Measurements from ENCODE around the gene EFR3B. TPM values are rescaled to one million over a fixed set of nuclear protein-coding genes. Genes with fewer than 3 reads are reported as not detected.

The EFR3B gene
- total RNA-seq, 1 donor from 2014 or later, result 9.0 TPM

- Histone ChIP-seq H3K9me3 (no peaks in the 10 kb centered on the region), H3K4me1 (no peaks in the 10 kb centered on the region), H3K27me3 (ENCODE audit: low read depth) (no peaks in the 10 kb centered on the region), H3K4me3 (no peak overlapping the region), H3K27ac (no peak overlapping the region), H3K36me3 (no peaks in the 10 kb centered on the region)
- no peak for ATAC-seq
- TF ChIP-seq CTCF (IDR thresholded peaks at IDR 0.05), result no peak
- intact Hi-C loops (cut with DNase I), result no loop called here
- no peak for DNase-seq
Measured at GRCh38 chr2:25029183-25029554, 12.7 kb upstream of the EFR3B start.

DNA sequence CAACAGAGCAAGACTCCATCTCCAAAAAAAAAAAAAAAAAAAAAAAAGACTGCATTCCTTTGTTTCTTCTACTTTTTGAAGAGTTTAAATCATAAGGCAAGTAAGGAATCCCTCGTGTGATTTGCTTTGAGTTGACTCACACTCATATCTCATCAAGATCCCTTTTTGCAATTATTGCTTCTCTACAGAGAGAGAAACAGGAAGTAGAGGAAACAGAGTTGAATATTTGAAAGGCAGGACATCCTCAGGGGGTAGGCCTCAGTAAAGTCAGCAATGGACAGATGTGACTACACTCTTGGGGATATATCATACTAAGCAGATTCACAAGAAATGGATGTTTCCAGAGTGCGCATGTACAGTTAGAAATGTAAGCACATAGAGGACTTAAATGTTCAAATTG lies 11.2 kb upstream of the EFR3B start:
- intact Hi-C loops (cut with DNase I), result no loop called here
- H3K27me3 ChIP-seq (ENCODE audit: low read depth), result no peaks in the 10 kb centered on the region
- ATAC-seq (no peak), DNase-seq (no peak)
- TF ChIP-seq CTCF (IDR thresholded peaks at IDR 0.05), result no peak
- no peaks in the 10 kb centered on the region for H3K4me1 ChIP-seq
- no peaks in the 10 kb centered on the region for H3K36me3 ChIP-seq
- H3K4me3 ChIP-seq, result no peak overlapping the region
- H3K9me3 ChIP-seq, result no peaks in the 10 kb centered on the region
- H3K27ac ChIP-seq, result no peak overlapping the region

- Histone ChIP-seq H3K4me1 (no peaks in the 10 kb centered on the region), H3K9me3 (no peaks in the 10 kb centered on the region), H3K27ac (no peak overlapping the region), H3K27me3 (ENCODE audit: low read depth) (no peaks in the 10 kb centered on the region), H3K36me3 (no peaks in the 10 kb centered on the region), H3K4me3 (no peak overlapping the region)
- TF ChIP-seq CTCF (IDR thresholded peaks at IDR 0.05), result no peak
- ATAC-seq (no peak), DNase-seq (no peak)
- intact Hi-C loops (cut with DNase I), result no loop called here
Measured at GRCh38 chr2:25032094-25032493, 9.8 kb upstream of the EFR3B start.

DNA sequence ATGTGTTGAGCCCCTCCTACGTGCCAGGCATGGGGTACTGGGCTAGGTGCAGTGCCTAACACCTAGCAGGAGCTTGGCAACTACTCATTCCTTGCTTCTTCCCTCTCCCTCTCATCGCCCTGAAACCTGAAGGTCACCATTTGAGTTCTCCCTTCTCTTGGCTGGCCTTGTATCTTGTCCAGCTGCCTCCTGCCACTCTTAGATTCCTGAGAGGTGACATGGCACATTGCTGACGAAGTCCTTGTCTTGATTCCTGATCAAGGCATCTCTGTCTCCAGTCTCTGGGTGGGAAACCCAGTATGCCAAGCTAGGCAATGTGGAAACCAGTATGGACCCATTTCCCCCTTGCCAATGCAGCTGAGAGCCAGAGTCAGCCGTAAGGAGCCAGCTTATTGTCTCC lies 9.0 kb upstream of the EFR3B start:
- Histone ChIP-seq H3K27ac (no peak overlapping the region), H3K4me1 (no peaks in the 10 kb centered on the region), H3K9me3 (no peaks in the 10 kb centered on the region), H3K36me3 (no peaks in the 10 kb centered on the region), H3K27me3 (ENCODE audit: low read depth) (no peaks in the 10 kb centered on the region), H3K4me3 (no peak overlapping the region)
- ATAC-seq (no peak), DNase-seq (no peak)
- intact Hi-C loops (cut with DNase I), result no loop called here
- no peak for TF ChIP-seq CTCF (IDR thresholded peaks at IDR 0.05)

- no peak for TF ChIP-seq CTCF (IDR thresholded peaks at IDR 0.05)
- Histone ChIP-seq H3K4me3 (no peak overlapping the region), H3K36me3 (no peaks in the 10 kb centered on the region), H3K4me1 (no peaks in the 10 kb centered on the region), H3K27ac (no peak overlapping the region), H3K27me3 (ENCODE audit: low read depth) (no peaks in the 10 kb centered on the region), H3K9me3 (no peaks in the 10 kb centered on the region)
- intact Hi-C loops (cut with DNase I), result no loop called here
- ATAC-seq, result no peak
- DNase-seq, result no peak
Measured at GRCh38 chr2:25034081-25034480, 7.8 kb upstream of the EFR3B start.
